GM12878 (cell line): ENCODE measurements around the gene NUDCD3. TPM values are rescaled to one million over a fixed set of nuclear protein-coding genes. Genes with fewer than 3 reads are reported as not detected.

ENCODE experiments used
- ATAC-seq: fragments of 200-7000 bp; cut with Tn5 transposase; 3 replicates; pipeline ENCODE4 v1.9.1; 2020; ENCODE audit warnings: mild to moderate bottlenecking, moderate library complexity
- BruUV-seq: library from RNA; stranded (reverse); fragments of 400-500 nt; replicated peaks from 2 replicates; lab custom pipeline; 2021; lab: Mats Ljungman, UMichigan
- CTCF ChIA-PET: fragments of 300-600 bp; sonication (Branson Sonifier 250); formaldehyde crosslinking; extraction: SDS; loops from one replicate; lab custom pipeline; 2021; ENCODE audit warnings: inconsistent platforms; lab: Yijun Ruan, JAX
- POLR2A ChIA-PET: fragments of 350-600 bp; formaldehyde crosslinking; extraction: SDS; loops from one replicate; lab custom pipeline; 2021; ENCODE audit warnings: inconsistent platforms; lab: Charles Lee
- RAD21 ChIA-PET: fragments of 300-600 bp; sonication (Branson Sonifier 250); formaldehyde crosslinking; loops from one replicate; lab custom pipeline; 2023; ENCODE audit warnings: antibody characterized with exemption; ENCODE audit not compliant: unreplicated experiment; lab: Charles Lee
- SMC1A ChIA-PET: fragments of 300-600 bp; sonication (Branson Sonifier 250); formaldehyde crosslinking; loops from one replicate; lab custom pipeline; 2023; ENCODE audit not compliant: unreplicated experiment, uncharacterized antibody; lab: Charles Lee
- DNase-seq: peaks from one replicate; pipeline ENCODE4 v3.0.0-alpha.2; 2011; ENCODE audit warnings: low read depth, low spot score
- FAIRE-seq: peaks from 3 replicates; lab custom pipeline; 2011; peaks lifted over from hg19 to GRCh38; lab: Jason Lieb, UNC
- H2AFZ ChIP-seq: 2 replicates; pipeline ENCODE4 v1.6.0; 2011; ENCODE audit warnings: low read depth, low read length, control low read depth; ENCODE audit not compliant: control insufficient read depth
- H3K27ac ChIP-seq: 2 replicates; pipeline ENCODE4 v1.5.1; 2011; ENCODE audit warnings: control low read depth; ENCODE audit not compliant: control insufficient read depth, insufficient read depth
- H3K27me3 ChIP-seq, 2 experiments: replicated peaks in 1 of 2; 2 replicates each; pipeline versions ENCODE4 v1.6.0 to v1.6.1; 2011; ENCODE audit warnings: low read length in 1 of 2; ENCODE audit not compliant: control insufficient read depth in 2 of 2, insufficient read depth in 2 of 2
- H3K36me3 ChIP-seq, 2 experiments: 2 replicates each; pipeline ENCODE4 v1.5.1; 2011; ENCODE audit warnings: low read length in 1 of 2; ENCODE audit not compliant: control insufficient read depth in 2 of 2, insufficient read depth in 2 of 2
- H3K4me1 ChIP-seq: 2 replicates; pipeline ENCODE4 v1.6.1; 2011; ENCODE audit warnings: mild to moderate bottlenecking, low read length, moderate library complexity, mixed read lengths; ENCODE audit not compliant: control insufficient read depth, insufficient read depth
- H3K4me2 ChIP-seq: 2 replicates; pipeline ENCODE4 v1.6.0; 2011; ENCODE audit warnings: control low read depth; ENCODE audit not compliant: control insufficient read depth, insufficient read depth
- H3K4me3 ChIP-seq: fragments of 200-600 bp; sonication (generic); 2 replicates; pipeline ENCODE4 v1.5.1; 2016
- H3K79me2 ChIP-seq: 2 replicates; pipeline ENCODE4 v1.6.0; 2011; ENCODE audit warnings: low read length; ENCODE audit not compliant: control insufficient read depth, insufficient read depth
- H3K9ac ChIP-seq: 2 replicates; pipeline ENCODE4 v1.8.0; 2011; ENCODE audit warnings: low read length, control low read depth, mixed read lengths; ENCODE audit not compliant: control insufficient read depth, insufficient read depth
- H3K9me3 ChIP-seq: replicated peaks from 3 replicates; pipeline ENCODE4 v1.5.1; 2011; ENCODE audit warnings: mild to moderate bottlenecking, low read length; ENCODE audit not compliant: control insufficient read depth, insufficient read depth
- H4K20me1 ChIP-seq: 2 replicates; pipeline ENCODE4 v1.6.0; 2011; ENCODE audit not compliant: control insufficient read depth, insufficient read depth
- EZH2 ChIP-seq: IDR thresholded peaks from 2 replicates; pipeline ENCODE4 v1.6.1; 2012; ENCODE audit warnings: low read depth, mild to moderate bottlenecking, control low read depth, inconsistent platforms, low read length, borderline replicate concordance; ENCODE audit not compliant: control insufficient read depth
- GABPA ChIP-seq: IDR thresholded peaks from 2 replicates; pipeline ENCODE4 v1.6.1; 2014; ENCODE audit warnings: antibody characterized with exemption, low read depth, mild to moderate bottlenecking, inconsistent platforms
- GATAD2B ChIP-seq: fragments of 450-650 bp; conservative IDR thresholded peaks from 2 replicates; pipeline ENCODE4 v1.6.1; 2017; ENCODE audit warnings: low read depth, mild to moderate bottlenecking, moderate library complexity
- HCFC1 ChIP-seq: fragments of 150-350 bp; IDR thresholded peaks from 2 replicates; pipeline ENCODE4 v1.6.1; 2014; ENCODE audit warnings: low read length
- JUND ChIP-seq: IDR thresholded peaks from 2 replicates; pipeline ENCODE4 v1.6.1; 2012; ENCODE audit warnings: low read depth, mild to moderate bottlenecking, low read length, improper control_type of control experiment, moderate library complexity
- KAT2A ChIP-seq: conservative IDR thresholded peaks from 2 replicates; pipeline ENCODE4 v1.6.1; 2011; ENCODE audit warnings: low read depth, low read length; ENCODE audit not compliant: control insufficient read depth
- MXI1 ChIP-seq: fragments of 150-350 bp; IDR thresholded peaks from 2 replicates; pipeline ENCODE4 v1.6.1; 2011; ENCODE audit warnings: low read depth, mild to moderate bottlenecking, inconsistent platforms, low read length, improper control_type of control experiment
- PML ChIP-seq: IDR thresholded peaks from 2 replicates; pipeline ENCODE4 v1.6.1; 2012; ENCODE audit warnings: low read length, inconsistent platforms
- SIX5 ChIP-seq: IDR thresholded peaks from 2 replicates; pipeline ENCODE4 v1.6.1; 2011; ENCODE audit warnings: mild to moderate bottlenecking, low read depth, low read length, moderate library complexity; ENCODE audit not compliant: severe bottlenecking
- SMAD5 ChIP-seq: IDR thresholded peaks from 2 replicates; pipeline ENCODE4 v1.6.1; 2016; ENCODE audit warnings: antibody characterized with exemption, low read depth
- ZBED1 ChIP-seq: IDR thresholded peaks from 2 replicates; pipeline ENCODE4 v1.6.1; 2016; ENCODE audit warnings: borderline replicate concordance
- ZNF24 ChIP-seq: fragments of 450-650 bp; IDR thresholded peaks from 2 replicates; pipeline ENCODE4 v1.6.1; 2017; ENCODE audit warnings: antibody characterized with exemption, mild to moderate bottlenecking
- WGBS: methylation state at CpG from one replicate; pipeline ENCODE4 v1.1.6; 2016; ENCODE audit warnings: low lambda C conversion rate; ENCODE audit not compliant: insufficient replicate concordance, insufficient coverage; ENCODE audit errors: missing lambda C conversion rate; 5-methylcytosine and 5-hydroxymethylcytosine counted together
- in situ Hi-C: fragments of 300-500 bp; cut with MboI; formaldehyde crosslinking; loops from 9 replicates; pipeline ENCODE4 v1.14.3; 2018; ENCODE audit warnings: mixed read lengths
- intact Hi-C: fragments of 100-400 bp; cut with micrococcal nuclease; formaldehyde crosslinking; loops from one replicate; pipeline ENCODE4 v1.14.2; 2022; ENCODE audit not compliant: unreplicated experiment
- polyA plus RNA-seq, 11 experiments: library from polyadenylated mRNA; depleted of rRNA in 4 of 11; unstranded in 6 of 11; stranded (reverse) in 5 of 11; fragments of >200 nt; fragmentation: Nextera tagmentation in 4 of 11; fragmentation: Illumina TruSeq in 1 of 11; extraction: Ambion mirVana in 4 of 11; extraction: Trizol in 1 of 11; gene quantifications; 1 replicate in 1 of 11; 2 replicates in 10 of 11; pipeline versions ENCODE4 v1.2.1 to v1.2.3, GENCODE V29; 2011 to 2016; ENCODE audit warnings: inconsistent platforms in 2 of 11, missing spikeins in 2 of 11, low read depth in 1 of 11
- total RNA-seq, 4 experiments: library from RNA; depleted of rRNA in 3 of 4; stranded (reverse); fragments of >200 nt in 3 of 4; fragmentation: Illumina TruSeq in 1 of 4; extraction: Trizol in 1 of 4; gene quantifications; 2 replicates each; pipeline versions ENCODE4 v1.2.1 to v1.2.3, GENCODE V29; 2013 to 2021

The NUDCD3 gene
- total and polyA plus RNA-seq, 10 of the 15 experiments (the other 5 are each of a cell fraction or from before 2014, with no cell fraction given), result 25.0 to 89.8 (median 46.4) TPM

GRCh38 chr7:44537442-44537841 lies 47.0 kb upstream of the NUDCD3 start (continued):
- no peak for TF ChIP-seq PML
- no peak for TF ChIP-seq SIX5
- TF ChIP-seq ZBED1, result no peak
- TF ChIP-seq JUND, result no peak

- CTCF ChIA-PET, result interaction anchor here (0.6 to 4.5 kb wide), 4 partner anchors 8 to 76 kb away, joined by 3 to 28 read pairs (median 8); no protein-coding TSS in a partner anchor
- WGBS, result 55% methylated on average over 10 of the region's 10 CpGs
Measured at GRCh38 chr7:44536090-44536489, 45.6 kb upstream of the NUDCD3 start.

More at GRCh38 chr7:44536090-44536489, 45.6 kb upstream of the NUDCD3 start:
- intact Hi-C loops (no loop called here), in situ Hi-C loops (no loop called here)
- Histone ChIP-seq H3K27me3 (no peaks in the 10 kb centered on the region), H3K9me3 (no peaks in the 10 kb centered on the region), H3K79me2 (no peaks in the 10 kb centered on the region), H3K27ac (no peak overlapping the region), H3K4me3 (no peak overlapping the region), H3K4me1 (no peaks in the 10 kb centered on the region), H3K9ac (no peak overlapping the region), H2AFZ (no peak overlapping the region), H3K4me2 (no peak overlapping the region), H4K20me1 (no peaks in the 10 kb centered on the region), H3K36me3 (no peaks in the 10 kb centered on the region)
- no TSS peak for BruUV-seq
- DNase-seq (no peak), FAIRE-seq (no peak), ATAC-seq (no peak)
- RAD21 ChIA-PET, result interaction anchor here (1.0 kb wide), 1 partner anchor 29 kb away, joined by 4 read pairs; no protein-coding TSS in a partner anchor
- POLR2A ChIA-PET, result no interaction called here
- SMC1A ChIA-PET, result interaction anchor here (1.0 kb wide), 1 partner anchor 12 kb away, joined by 3 read pairs; no protein-coding TSS in a partner anchor
- TF ChIP-seq HCFC1, result no peak
- TF ChIP-seq EZH2, result no peak
- no peak for TF ChIP-seq GABPA
- TF ChIP-seq KAT2A, result no peak
- TF ChIP-seq ZNF24, result no peak
- no peak for TF ChIP-seq SMAD5
- TF ChIP-seq MXI1, result no peak
- no peak for TF ChIP-seq GATAD2B
